ENCODE measurements around the gene DBH. TPM values are rescaled to one million over a fixed set of nuclear protein-coding genes. Genes with fewer than 3 reads are reported as not detected.

The DBH gene
- total and polyA plus RNA-seq, 2 donors (not counting 3 experiments of a cell fraction or from before 2014, with no cell fraction given) = not detected

GRCh38 chr9:133676450-133676849 is 40.3 kb downstream of the DBH start:
- CTCF ChIA-PET = no interaction called here

More at GRCh38 chr9:133676450-133676849, 40.3 kb downstream of the DBH start:
- no peaks in the 10 kb centered on the region for H3K9me1 ChIP-seq (replicated peaks; ENCODE audit: control insufficient read depth, extremely low read depth, insufficient read depth, low read length)
- H3K27me3 ChIP-seq (ENCODE audit: control insufficient read depth in 2 of 2, insufficient read depth in 2 of 2, low read length in 2 of 2) = peaks cover 0 to 5% of the 10 kb centered on the region in 2 experiments
- no peak overlapping the region for H3K4me2 ChIP-seq (ENCODE audit: insufficient read depth, low read length)
- POLR2A ChIA-PET = no interaction called here
- no peaks in the 10 kb centered on the region for H4K20me1 ChIP-seq (replicated peaks; ENCODE audit: control insufficient read depth, extremely low read depth, insufficient read depth, low read length)
- H2AFZ ChIP-seq (ENCODE audit: low read depth, low read length) = no peak overlapping the region
- H3K9ac ChIP-seq (replicated peaks; ENCODE audit: extremely low read depth, insufficient read depth, low read length) = no peak overlapping the region
- dilution Hi-C loops (cut with MboI; ENCODE audit: extremely low pct_ligation_motif_present, low sequenced_read_pairs) (no loop called here), intact Hi-C loops (cut with micrococcal nuclease) (no loop called here)
- H3K4me3 ChIP-seq (replicated peaks in 1 of 3; ENCODE audit: insufficient read depth in 1 of 3, low read depth in 1 of 3, low read length in 3 of 3) = no peak overlapping the region
- H3K79me2 ChIP-seq (ENCODE audit: control insufficient read depth, insufficient read depth, low read length) = no peaks in the 10 kb centered on the region
- no peak overlapping the region for H3K27ac ChIP-seq (ENCODE audit: insufficient read depth, low read depth, low read length)
- no peaks in the 10 kb centered on the region for H3K36me3 ChIP-seq (ENCODE audit: control insufficient read depth in 2 of 2, extremely low read depth in 1 of 2, insufficient read depth in 2 of 2, low read length in 2 of 2)
- FAIRE-seq (no peak), DNase-seq (ENCODE audit: low read depth, low spot score) (no peak)
- no TSS peak for BruUV-seq (replicated peaks)
- H3K4me1 ChIP-seq (ENCODE audit: control insufficient read depth, extremely low read depth, insufficient read depth, low read length) = no peaks in the 10 kb centered on the region
- TF ChIP-seq, protein P1, sequence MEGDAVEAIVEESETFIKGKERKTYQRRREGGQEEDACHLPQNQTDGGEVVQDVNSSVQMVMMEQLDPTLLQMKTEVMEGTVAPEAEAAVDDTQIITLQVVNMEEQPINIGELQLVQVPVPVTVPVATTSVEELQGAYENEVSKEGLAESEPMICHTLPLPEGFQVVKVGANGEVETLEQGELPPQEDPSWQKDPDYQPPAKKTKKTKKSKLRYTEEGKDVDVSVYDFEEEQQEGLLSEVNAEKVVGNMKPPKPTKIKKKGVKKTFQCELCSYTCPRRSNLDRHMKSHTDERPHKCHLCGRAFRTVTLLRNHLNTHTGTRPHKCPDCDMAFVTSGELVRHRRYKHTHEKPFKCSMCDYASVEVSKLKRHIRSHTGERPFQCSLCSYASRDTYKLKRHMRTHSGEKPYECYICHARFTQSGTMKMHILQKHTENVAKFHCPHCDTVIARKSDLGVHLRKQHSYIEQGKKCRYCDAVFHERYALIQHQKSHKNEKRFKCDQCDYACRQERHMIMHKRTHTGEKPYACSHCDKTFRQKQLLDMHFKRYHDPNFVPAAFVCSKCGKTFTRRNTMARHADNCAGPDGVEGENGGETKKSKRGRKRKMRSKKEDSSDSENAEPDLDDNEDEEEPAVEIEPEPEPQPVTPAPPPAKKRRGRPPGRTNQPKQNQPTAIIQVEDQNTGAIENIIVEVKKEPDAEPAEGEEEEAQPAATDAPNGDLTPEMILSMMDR (IDR thresholded peaks at IDR 0.05; ENCODE audit: extremely low read depth in 1 of 2, insufficient read depth in 1 of 2, low read depth in 1 of 2, low read length in 2 of 2) = no peak
- TF ChIP-seq POLR2AphosphoS5 (IDR thresholded peaks at IDR 0.05; ENCODE audit: insufficient read depth, low read depth, low read length) = no peak
- TF ChIP-seq MYC (IDR thresholded peaks at IDR 0.05; ENCODE audit: low read depth, low read length) = no peak
- no peak for TF ChIP-seq POLR2A (IDR thresholded peaks at IDR 0.05; ENCODE audit: low read depth, low read length)
- TF ChIP-seq JUN (IDR thresholded peaks at IDR 0.05; ENCODE audit: borderline replicate concordance, insufficient read depth, insufficient read length, low read depth) = no peak
- no peak for TF ChIP-seq EZH2 (IDR thresholded peaks at IDR 0.05; ENCODE audit: borderline replicate concordance, low read depth, low read length, severe bottlenecking)
- no peak for TF ChIP-seq FOS (IDR thresholded peaks at IDR 0.05; ENCODE audit: borderline replicate concordance, insufficient read depth, low read length)
- no peak for TF ChIP-seq GATA2 (IDR thresholded peaks at IDR 0.05; ENCODE audit: insufficient read depth, insufficient read length, low read depth, low read length)
- TF ChIP-seq MAX (IDR thresholded peaks at IDR 0.05; ENCODE audit: insufficient read depth, insufficient read length) = no peak
- H3K9me3 ChIP-seq (replicated peaks; ENCODE audit: control insufficient read depth, insufficient read depth, low read length) = no peaks in the 10 kb centered on the region

Data from endothelial cell of umbilical vein (primary cell).